ENCODE data around the gene RDH5.

Gene RDH5

DNA sequence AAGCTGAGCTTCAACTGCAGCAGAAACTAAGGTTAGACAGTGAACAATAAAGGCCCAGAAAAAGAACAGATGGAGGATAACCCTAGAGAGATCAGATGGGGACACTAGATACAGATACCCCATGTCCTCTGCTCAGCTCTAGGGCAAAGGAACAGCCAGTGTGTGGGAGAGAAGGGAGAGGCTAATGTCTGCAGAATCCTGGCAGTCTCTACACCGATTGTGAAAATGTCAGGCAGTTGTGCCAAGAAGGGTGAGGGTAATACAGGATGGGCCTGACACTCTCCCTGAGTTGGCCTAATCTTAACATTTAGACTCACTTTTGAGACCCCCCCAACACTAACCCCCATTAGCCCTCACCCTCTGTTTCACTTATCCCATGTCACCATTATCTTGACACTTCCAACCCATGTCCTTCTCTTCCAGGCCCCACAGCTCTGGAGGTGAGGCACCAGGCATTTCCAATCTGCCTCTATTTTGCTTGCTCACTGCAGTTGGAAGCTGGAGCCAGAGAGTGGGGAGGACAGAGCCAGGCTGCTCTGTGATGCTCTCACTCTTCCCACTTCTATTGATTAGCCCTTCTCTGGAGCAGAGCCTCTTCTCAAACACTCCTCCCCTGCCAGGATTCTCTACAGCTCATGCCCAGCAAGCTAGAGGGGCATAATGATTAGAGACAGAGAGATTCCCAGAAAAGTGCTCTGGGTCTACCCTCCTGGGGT, 7.3 kb upstream of the RDH5 start:
- no peak for DNase-seq
- Histone ChIP-seq H3K27me3 (replicated peaks; ENCODE audit: control insufficient read depth, insufficient read depth, low read length, poor library complexity, severe bottlenecking) (no peaks in the 10 kb centered on the region), H3K36me3 (ENCODE audit: control insufficient read depth, insufficient read depth, low read length) (no peaks in the 10 kb centered on the region), H3K9me3 (ENCODE audit: control insufficient read depth, low read length) (no peaks in the 10 kb centered on the region), H3K4me1 (ENCODE audit: control insufficient read depth, insufficient read depth, low read length, poor library complexity, severe bottlenecking) (peaks cover 26% of the 10 kb centered on the region), H3K4me3 (ENCODE audit: insufficient read depth, low read depth, low read length, poor library complexity, severe bottlenecking) (no peak overlapping the region), H3K27ac (ENCODE audit: insufficient read depth, low read length, poor library complexity, severe bottlenecking) (no peak overlapping the region)

DNA sequence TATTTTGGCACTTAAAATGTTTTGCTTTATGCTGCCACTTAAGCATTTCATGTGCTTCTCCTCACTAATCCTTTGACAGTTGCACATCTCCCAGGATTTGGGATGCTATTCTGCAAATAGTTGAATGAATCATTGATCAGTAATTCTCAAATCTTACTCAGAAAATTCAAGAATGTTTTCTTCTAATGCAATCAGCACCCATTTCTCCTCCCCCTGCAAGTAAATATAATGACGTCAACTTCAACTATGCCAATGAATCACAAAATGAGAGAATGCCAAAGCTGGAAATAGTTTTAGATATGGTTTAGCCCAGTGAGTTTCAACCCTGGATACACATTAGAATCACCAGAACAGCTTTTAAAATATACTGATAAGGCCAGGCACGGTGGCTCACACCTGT, 6.5 kb upstream of the RDH5 start:
- no peak overlapping the region for H3K27ac ChIP-seq (ENCODE audit: insufficient read depth, low read length, poor library complexity, severe bottlenecking)
- H3K9me3 ChIP-seq (ENCODE audit: control insufficient read depth, low read length), result no peaks in the 10 kb centered on the region
- no peaks in the 10 kb centered on the region for H3K27me3 ChIP-seq (replicated peaks; ENCODE audit: control insufficient read depth, insufficient read depth, low read length, poor library complexity, severe bottlenecking)
- H3K4me1 ChIP-seq (ENCODE audit: control insufficient read depth, insufficient read depth, low read length, poor library complexity, severe bottlenecking), result peaks cover 20% of the 10 kb centered on the region
- no peak overlapping the region for H3K4me3 ChIP-seq (ENCODE audit: insufficient read depth, low read depth, low read length, poor library complexity, severe bottlenecking)
- H3K36me3 ChIP-seq (ENCODE audit: control insufficient read depth, insufficient read depth, low read length), result no peaks in the 10 kb centered on the region
- no peak for DNase-seq

DNA sequence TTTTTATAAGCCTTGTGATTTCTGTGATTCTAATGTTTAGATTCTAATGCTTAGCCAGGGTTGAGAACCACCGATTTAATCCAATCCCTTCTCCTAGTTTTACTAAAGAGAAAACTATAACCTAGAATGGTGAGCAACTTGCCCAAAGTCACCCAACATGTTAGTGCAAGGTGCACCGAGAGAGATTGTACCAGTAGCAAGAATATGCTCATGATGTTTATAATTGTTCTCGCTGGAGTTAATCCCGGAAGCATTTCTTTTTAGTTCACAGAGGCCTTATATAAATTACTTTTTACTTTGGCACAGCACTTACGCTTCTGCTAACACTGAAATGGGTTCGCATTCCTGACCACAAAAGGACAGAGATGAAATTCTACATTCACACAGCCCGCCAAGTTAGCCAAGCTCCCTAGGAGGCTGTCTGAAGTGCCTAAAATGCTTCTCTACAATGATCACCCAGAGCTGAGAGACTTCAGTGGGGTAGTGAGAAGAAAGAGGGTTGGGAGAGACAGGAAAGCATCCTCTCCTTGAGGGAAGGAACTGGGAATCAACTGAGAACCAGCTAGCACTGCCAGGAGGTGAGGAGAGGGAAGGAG, 4.9 kb upstream of the RDH5 start:
- peak overlapping the region; percentile 91 for H3K27ac ChIP-seq (ENCODE audit: insufficient read depth, low read length, poor library complexity, severe bottlenecking)
- H3K36me3 ChIP-seq (ENCODE audit: control insufficient read depth, insufficient read depth, low read length), result peaks cover 15% of the 10 kb centered on the region
- H3K9me3 ChIP-seq (ENCODE audit: control insufficient read depth, low read length), result no peaks in the 10 kb centered on the region
- no peaks in the 10 kb centered on the region for H3K27me3 ChIP-seq (replicated peaks; ENCODE audit: control insufficient read depth, insufficient read depth, low read length, poor library complexity, severe bottlenecking)
- DNase-seq, result no peak
- H3K4me1 ChIP-seq (ENCODE audit: control insufficient read depth, insufficient read depth, low read length, poor library complexity, severe bottlenecking), result peaks cover 19% of the 10 kb centered on the region
- peak overlapping the region; percentile 96 for H3K4me3 ChIP-seq (ENCODE audit: insufficient read depth, low read depth, low read length, poor library complexity, severe bottlenecking)

DNA sequence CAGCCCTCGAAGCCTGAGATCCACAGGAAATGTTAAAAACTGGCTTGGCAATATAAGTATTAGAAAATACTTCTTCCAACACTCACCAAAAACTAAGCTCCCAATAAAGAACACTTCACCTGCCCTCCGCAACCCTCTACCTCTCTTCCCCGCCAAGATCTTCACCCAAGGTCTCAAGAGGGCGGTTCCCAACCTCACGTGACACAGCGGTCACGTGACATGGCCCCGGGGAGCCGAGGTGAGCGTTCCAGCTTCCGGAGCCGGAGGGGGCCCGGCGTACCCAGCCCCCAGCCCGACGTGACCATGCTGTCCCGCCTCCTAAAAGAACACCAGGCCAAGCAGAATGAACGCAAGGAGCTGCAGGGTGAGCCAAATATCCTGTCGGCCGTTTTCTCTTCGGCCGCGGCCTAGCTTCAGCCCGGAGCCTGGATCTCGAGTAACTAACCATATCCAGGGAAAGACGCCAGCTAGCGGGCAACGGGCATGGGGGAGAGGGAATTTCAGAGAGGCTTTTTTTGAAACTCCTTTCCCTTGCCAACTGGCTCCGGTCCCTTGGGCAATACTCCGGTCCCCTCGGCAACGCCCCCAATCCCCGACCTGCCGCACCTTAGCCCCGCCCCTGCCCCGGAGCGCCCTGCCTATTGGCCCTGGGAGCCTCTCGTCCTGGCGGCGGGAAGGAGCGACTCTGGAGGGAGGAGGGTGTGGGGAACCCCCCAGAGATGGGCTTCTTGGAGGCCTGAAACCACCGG, 4.2 kb upstream of the RDH5 start, which contains the start of gene BLOC1S1:
BLOC1S1 (plus strand) TSS at position 214 of the 749 bp plus-strand sequence; CDS start at position 220, 6 bp downstream.
- H3K4me3 ChIP-seq (ENCODE audit: insufficient read depth, low read depth, low read length, poor library complexity, severe bottlenecking), result peak within 1 kb of the TSS; percentile 96
- peaks cover 16% of the 10 kb centered on the region for H3K36me3 ChIP-seq (ENCODE audit: control insufficient read depth, insufficient read depth, low read length)
- peak within 1 kb of the TSS; percentile 91 for H3K27ac ChIP-seq (ENCODE audit: insufficient read depth, low read length, poor library complexity, severe bottlenecking)
- H3K4me1 ChIP-seq (ENCODE audit: control insufficient read depth, insufficient read depth, low read length, poor library complexity, severe bottlenecking), result peaks cover 21% of the 10 kb centered on the region
- DNase-seq, result peak; percentile 87 to 94 (median 88)
- H3K27me3 ChIP-seq (replicated peaks; ENCODE audit: control insufficient read depth, insufficient read depth, low read length, poor library complexity, severe bottlenecking), result no peaks in the 10 kb centered on the region
- H3K9me3 ChIP-seq (ENCODE audit: control insufficient read depth, low read length), result no peaks in the 10 kb centered on the region

DNA sequence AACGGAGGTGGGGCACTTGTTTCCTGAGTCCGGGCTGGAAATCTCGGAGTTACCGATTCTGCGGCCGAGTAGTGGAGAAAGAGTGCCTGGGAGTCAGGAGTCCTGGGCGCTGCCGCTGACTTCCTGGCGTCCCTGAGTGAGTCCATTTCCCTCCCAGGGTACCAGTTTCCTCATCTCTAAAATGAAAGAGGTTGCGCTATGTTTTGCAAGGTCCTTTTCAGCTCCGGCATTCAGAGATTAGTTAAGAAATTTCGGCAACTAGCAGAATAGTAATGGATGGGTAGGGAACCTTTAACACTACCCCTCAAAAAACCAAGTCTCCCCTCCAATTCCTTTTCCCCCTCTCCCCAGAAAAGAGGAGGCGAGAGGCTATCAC, 3.6 kb upstream of the RDH5 start:
- Histone ChIP-seq H3K4me1 (ENCODE audit: control insufficient read depth, insufficient read depth, low read length, poor library complexity, severe bottlenecking) (peaks cover 21% of the 10 kb centered on the region), H3K36me3 (ENCODE audit: control insufficient read depth, insufficient read depth, low read length) (peaks cover 16% of the 10 kb centered on the region), H3K27me3 (replicated peaks; ENCODE audit: control insufficient read depth, insufficient read depth, low read length, poor library complexity, severe bottlenecking) (no peaks in the 10 kb centered on the region), H3K9me3 (ENCODE audit: control insufficient read depth, low read length) (no peaks in the 10 kb centered on the region), H3K4me3 (ENCODE audit: insufficient read depth, low read depth, low read length, poor library complexity, severe bottlenecking) (peak overlapping the region; percentile 96), H3K27ac (ENCODE audit: insufficient read depth, low read length, poor library complexity, severe bottlenecking) (peak overlapping the region; percentile 91)
- no peak for DNase-seq

DNA sequence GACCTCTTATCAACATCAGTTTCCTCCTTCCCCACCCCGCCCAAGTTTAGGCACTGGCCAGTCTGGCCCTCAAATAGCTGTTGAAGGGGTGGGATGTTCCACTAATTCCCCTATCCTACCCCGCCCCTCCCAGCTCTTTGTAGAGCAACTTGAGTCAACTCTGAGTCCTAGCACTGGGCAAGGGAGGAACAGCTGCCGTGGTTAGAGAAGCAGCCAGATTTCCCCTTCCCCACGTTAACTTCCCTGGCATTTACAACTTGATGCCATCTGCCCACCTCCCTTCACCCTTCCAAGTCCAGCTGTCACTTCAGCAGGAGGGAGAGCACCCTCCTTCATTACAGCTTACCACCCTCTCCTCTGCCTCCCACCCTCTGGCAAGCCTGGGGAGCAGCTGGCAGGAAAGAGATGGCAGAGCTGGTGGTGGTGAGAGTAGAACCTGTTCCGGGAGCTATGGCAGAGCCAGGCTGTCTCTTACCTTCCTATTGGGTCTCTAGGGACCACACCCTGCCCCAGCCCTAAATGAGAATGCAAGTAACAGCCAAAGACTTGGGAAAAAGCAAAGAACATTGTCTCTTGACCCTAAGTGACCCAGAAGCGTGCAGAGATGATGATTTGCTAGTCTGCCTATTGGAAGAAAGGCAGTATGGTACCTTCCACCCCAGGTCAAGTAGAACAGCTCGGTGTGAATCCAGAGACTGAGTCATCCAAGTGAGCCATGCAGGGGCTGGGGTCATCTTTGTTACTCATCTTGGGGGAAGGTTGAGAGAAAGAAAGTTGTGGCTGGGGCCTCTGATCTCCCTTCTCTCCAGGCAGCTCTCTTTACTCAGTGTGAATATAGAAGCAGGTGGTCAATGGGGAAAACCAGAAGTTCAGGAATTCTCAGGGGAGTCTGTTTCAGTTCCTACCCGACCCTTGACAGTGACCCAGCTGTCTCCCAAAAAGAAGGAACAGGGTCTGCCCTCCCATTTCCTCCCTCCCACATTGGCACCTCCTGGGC, 2.9 kb upstream of the RDH5 start:
- peaks cover 21% of the 10 kb centered on the region for H3K4me1 ChIP-seq (ENCODE audit: control insufficient read depth, insufficient read depth, low read length, poor library complexity, severe bottlenecking)
- no peaks in the 10 kb centered on the region for H3K27me3 ChIP-seq (replicated peaks; ENCODE audit: control insufficient read depth, insufficient read depth, low read length, poor library complexity, severe bottlenecking)
- H3K9me3 ChIP-seq (ENCODE audit: control insufficient read depth, low read length), result no peaks in the 10 kb centered on the region
- H3K4me3 ChIP-seq (ENCODE audit: insufficient read depth, low read depth, low read length, poor library complexity, severe bottlenecking), result peak overlapping the region; percentile 96
- no peak for DNase-seq
- peak overlapping the region; percentile 91 for H3K27ac ChIP-seq (ENCODE audit: insufficient read depth, low read length, poor library complexity, severe bottlenecking)
- peaks cover 16% of the 10 kb centered on the region for H3K36me3 ChIP-seq (ENCODE audit: control insufficient read depth, insufficient read depth, low read length)

DNA sequence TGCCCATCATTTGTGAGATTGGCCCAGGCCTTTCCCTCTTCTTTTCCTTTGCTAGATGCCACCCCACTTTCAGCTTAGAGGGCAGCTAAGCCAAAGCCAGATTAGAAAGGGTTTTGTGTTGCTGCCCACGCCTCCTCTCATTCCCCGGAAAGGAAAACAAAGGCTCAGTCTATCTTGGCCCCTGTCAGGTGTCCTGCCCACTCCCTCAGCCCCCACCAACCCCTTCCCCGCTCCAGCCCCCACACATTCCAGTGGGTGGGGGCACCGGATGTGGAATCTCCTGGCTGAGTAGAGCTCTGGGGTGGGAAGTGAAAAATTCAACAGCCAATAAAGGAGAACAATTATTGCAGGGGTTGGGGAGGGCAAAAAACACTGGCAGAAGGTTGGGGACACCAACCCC, 2.2 kb upstream of the RDH5 start:
- Histone ChIP-seq H3K36me3 (ENCODE audit: control insufficient read depth, insufficient read depth, low read length) (peaks cover 16% of the 10 kb centered on the region), H3K4me1 (ENCODE audit: control insufficient read depth, insufficient read depth, low read length, poor library complexity, severe bottlenecking) (peaks cover 21% of the 10 kb centered on the region), H3K4me3 (ENCODE audit: insufficient read depth, low read depth, low read length, poor library complexity, severe bottlenecking) (no peak overlapping the region), H3K27ac (ENCODE audit: insufficient read depth, low read length, poor library complexity, severe bottlenecking) (peak overlapping the region; percentile 91), H3K9me3 (ENCODE audit: control insufficient read depth, low read length) (no peaks in the 10 kb centered on the region), H3K27me3 (replicated peaks; ENCODE audit: control insufficient read depth, insufficient read depth, low read length, poor library complexity, severe bottlenecking) (no peaks in the 10 kb centered on the region)
- DNase-seq, result no peak

DNA sequence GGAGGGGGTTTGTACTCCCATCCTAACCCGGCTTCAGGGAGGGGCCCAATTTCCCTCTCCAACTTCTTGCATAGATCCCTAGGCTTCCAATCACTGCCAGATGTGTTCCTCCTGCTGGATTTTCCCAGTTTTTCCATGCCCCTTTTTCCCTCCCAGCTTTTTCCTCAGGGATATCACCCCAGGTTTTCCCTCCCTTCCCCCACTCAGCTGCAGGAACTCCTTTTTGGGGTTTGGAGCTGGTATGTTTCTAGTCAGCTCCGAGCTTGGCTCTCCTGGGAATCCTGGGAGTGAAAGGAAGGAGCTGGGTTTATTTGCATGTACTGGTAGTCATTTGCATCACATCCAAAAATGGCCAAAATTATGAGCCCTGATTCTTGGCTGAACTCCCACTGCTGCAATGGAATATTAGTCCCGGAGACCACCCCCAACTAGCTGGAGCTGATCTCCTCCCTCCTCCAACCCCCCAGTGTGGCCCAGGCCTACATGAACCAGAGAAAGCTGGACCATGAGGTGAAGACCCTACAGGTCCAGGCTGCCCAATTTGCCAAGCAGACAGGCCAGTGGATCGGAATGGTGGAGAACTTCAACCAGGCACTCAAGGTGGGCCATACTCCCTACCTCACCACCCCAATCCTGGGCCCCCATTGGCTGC, 1.4 kb upstream of the RDH5 start:
- Histone ChIP-seq H3K36me3 (ENCODE audit: control insufficient read depth, insufficient read depth, low read length) (peaks cover 16% of the 10 kb centered on the region), H3K9me3 (ENCODE audit: control insufficient read depth, low read length) (no peaks in the 10 kb centered on the region), H3K4me1 (ENCODE audit: control insufficient read depth, insufficient read depth, low read length, poor library complexity, severe bottlenecking) (peaks cover 21% of the 10 kb centered on the region), H3K27me3 (replicated peaks; ENCODE audit: control insufficient read depth, insufficient read depth, low read length, poor library complexity, severe bottlenecking) (no peaks in the 10 kb centered on the region), H3K27ac (ENCODE audit: insufficient read depth, low read length, poor library complexity, severe bottlenecking) (no peak overlapping the region), H3K4me3 (ENCODE audit: insufficient read depth, low read depth, low read length, poor library complexity, severe bottlenecking) (no peak overlapping the region)
- no peak for DNase-seq

DNA sequence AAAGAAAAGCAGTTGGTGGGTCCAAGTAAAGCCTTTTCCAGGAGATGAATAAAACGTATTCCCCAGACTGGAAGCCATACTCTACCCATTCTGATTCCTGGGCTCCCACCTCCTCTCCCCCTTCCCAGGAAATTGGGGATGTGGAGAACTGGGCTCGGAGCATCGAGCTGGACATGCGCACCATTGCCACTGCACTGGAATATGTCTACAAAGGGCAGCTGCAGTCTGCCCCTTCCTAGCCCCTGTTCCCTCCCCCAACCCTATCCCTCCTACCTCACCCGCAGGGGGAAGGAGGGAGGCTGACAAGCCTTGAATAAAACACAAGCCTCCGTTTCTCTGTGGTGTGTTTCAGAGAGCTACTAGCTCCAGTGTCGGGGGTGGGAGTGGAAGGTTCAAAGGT, 822 bp upstream of the RDH5 start:
- Histone ChIP-seq H3K4me1 (ENCODE audit: control insufficient read depth, insufficient read depth, low read length, poor library complexity, severe bottlenecking) (peaks cover 21% of the 10 kb centered on the region), H3K27ac (ENCODE audit: insufficient read depth, low read length, poor library complexity, severe bottlenecking) (no peak overlapping the region), H3K27me3 (replicated peaks; ENCODE audit: control insufficient read depth, insufficient read depth, low read length, poor library complexity, severe bottlenecking) (no peaks in the 10 kb centered on the region), H3K4me3 (ENCODE audit: insufficient read depth, low read depth, low read length, poor library complexity, severe bottlenecking) (no peak overlapping the region), H3K36me3 (ENCODE audit: control insufficient read depth, insufficient read depth, low read length) (peaks cover 16% of the 10 kb centered on the region), H3K9me3 (ENCODE audit: control insufficient read depth, low read length) (no peaks in the 10 kb centered on the region)
- DNase-seq, result no peak

Data from effector memory CD4-positive, alpha-beta T cell (primary cell).